ENCODE data around the gene CNOT10. TPM values are rescaled to one million over a fixed set of nuclear protein-coding genes. Genes with fewer than 3 reads are reported as not detected.

CNOT10 gene
- total and polyA plus RNA-seq, 7 donors, result 10.3 to 18.1 (median 11.7) TPM

DNA sequence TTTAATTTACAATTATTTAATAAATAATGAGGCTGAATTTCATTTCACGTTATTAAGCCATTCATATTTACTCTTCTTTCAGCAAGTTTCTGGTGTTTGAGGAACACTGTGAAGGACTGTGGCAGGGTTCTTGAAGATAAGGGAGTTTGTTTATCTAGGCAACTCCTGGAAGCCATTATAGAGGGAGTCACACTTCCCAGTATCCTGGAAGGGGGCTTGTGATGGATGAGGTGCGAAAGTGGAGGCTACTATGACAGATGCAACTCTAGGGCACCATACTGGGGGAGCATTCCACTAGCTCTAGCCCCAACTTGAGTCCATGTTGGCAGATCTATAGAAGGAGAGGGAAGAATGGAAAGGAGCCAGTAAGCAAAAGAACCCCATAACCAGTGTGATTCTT, 14.4 kb downstream of the CNOT10 start:
- Histone ChIP-seq H3K27me3 (ENCODE audit: insufficient read depth in 3 of 3, low read length in 2 of 3) (no peaks in the 10 kb centered on the region), H3K4me1 (no peaks in the 10 kb centered on the region), H3K36me3 (ENCODE audit: insufficient read depth in 1 of 2, low read depth in 1 of 2) (no peaks in the 10 kb centered on the region), H3K27ac (no peak overlapping the region), H3K4me3 (no peak overlapping the region), H3K9me3 (no peaks in the 10 kb centered on the region)
- DNase-seq (no peak), ATAC-seq (no peak)
- intact Hi-C loops (cut with DNase I), result no loop called here
- 91 to 99% (median 93%) methylated on average over 2 of the region's 2 CpGs for WGBS, 3 donors
- TF ChIP-seq, protein P1, sequence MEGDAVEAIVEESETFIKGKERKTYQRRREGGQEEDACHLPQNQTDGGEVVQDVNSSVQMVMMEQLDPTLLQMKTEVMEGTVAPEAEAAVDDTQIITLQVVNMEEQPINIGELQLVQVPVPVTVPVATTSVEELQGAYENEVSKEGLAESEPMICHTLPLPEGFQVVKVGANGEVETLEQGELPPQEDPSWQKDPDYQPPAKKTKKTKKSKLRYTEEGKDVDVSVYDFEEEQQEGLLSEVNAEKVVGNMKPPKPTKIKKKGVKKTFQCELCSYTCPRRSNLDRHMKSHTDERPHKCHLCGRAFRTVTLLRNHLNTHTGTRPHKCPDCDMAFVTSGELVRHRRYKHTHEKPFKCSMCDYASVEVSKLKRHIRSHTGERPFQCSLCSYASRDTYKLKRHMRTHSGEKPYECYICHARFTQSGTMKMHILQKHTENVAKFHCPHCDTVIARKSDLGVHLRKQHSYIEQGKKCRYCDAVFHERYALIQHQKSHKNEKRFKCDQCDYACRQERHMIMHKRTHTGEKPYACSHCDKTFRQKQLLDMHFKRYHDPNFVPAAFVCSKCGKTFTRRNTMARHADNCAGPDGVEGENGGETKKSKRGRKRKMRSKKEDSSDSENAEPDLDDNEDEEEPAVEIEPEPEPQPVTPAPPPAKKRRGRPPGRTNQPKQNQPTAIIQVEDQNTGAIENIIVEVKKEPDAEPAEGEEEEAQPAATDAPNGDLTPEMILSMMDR (IDR thresholded peaks at IDR 0.05), result no peak

DNA sequence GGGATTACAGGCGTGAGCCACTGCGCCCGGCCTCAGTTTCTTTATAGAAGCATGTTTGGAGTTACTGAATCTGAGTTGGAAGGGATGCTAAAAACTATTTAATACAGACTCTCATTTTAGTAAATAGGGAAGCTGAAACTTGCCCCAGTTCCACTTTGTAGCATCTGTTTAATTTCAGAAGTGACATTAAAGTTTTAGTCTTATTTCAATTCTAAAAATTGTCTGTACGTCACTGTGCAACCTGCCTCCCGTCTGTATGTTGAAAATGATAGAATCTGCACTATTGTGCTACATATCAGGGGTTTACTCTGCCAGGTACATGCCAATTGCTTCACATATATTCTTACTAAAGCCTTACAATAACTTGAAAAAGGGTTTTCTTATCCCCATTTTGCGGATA, 15.3 kb downstream of the CNOT10 start:
- DNase-seq, result no peak
- no peaks in the 10 kb centered on the region for H3K36me3 ChIP-seq (ENCODE audit: insufficient read depth in 1 of 2, low read depth in 1 of 2)
- WGBS, 3 donors, result 73 to 82% (median 80%) methylated on average over 6 of the region's 6 CpGs
- H3K4me3 ChIP-seq, result no peak overlapping the region
- no peaks in the 10 kb centered on the region for H3K4me1 ChIP-seq
- ATAC-seq, result no peak
- no peaks in the 10 kb centered on the region for H3K9me3 ChIP-seq
- no peaks in the 10 kb centered on the region for H3K27me3 ChIP-seq (ENCODE audit: insufficient read depth in 3 of 3, low read length in 2 of 3)
- H3K27ac ChIP-seq, result no peak overlapping the region
- intact Hi-C loops (cut with DNase I), result no loop called here
- TF ChIP-seq, protein P1 (IDR thresholded peaks at IDR 0.05), result no peak

DNA sequence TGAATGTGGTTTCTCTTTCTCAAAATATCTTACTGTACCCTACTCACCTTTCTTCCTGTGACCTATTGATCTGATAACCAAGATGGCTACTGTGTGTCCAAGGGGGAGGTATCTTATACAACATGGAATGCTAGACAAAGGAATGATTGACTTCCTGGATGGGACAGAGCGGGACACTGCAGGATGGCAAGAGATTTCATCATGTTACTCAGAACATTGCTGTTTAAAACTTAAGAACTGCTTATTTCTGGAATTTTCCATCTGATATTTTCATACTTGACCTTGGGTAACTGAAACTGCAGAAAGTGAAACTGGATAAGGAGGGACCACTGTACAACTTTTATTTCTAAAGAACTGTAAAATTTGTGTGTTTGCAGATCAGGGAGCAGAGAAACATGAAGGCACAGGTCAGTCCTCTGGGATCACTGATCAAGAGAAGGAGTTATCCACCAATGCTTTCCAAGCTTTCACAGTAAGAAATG, 18.5 kb downstream of the CNOT10 start:
- DNase-seq, result no peak
- no peak overlapping the region for H3K27ac ChIP-seq
- WGBS, 3 donors, result 86 to 96% (median 93%) methylated on average over 1 of the region's 1 CpG

DNA sequence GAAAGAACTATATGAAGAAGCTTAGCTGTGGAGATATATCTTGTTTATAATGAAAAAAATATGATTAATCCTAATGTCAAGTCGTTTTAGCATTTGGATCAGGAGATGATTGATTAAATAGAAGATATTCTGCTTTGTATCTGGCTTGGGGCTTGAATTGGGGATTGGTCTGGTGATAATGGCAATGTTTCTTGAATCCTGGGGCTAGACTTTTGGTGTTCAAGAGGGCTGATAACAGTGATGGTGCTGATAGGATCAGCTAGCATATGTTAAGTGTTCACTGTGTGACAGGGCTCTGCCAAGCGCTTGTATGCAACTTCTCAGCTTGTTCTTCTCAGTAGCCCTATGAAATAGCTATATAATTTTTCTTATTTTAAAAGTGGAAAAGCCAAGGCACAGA, 20.2 kb downstream of the CNOT10 start:
- Histone ChIP-seq H3K9me3 (no peaks in the 10 kb centered on the region), H3K36me3 (ENCODE audit: insufficient read depth in 1 of 2, low read depth in 1 of 2) (peaks cover 0 to 25% of the 10 kb centered on the region in 2 donors), H3K4me1 (no peaks in the 10 kb centered on the region), H3K4me3 (no peak overlapping the region), H3K27ac (no peak overlapping the region), H3K27me3 (ENCODE audit: insufficient read depth in 3 of 3, low read length in 2 of 3) (no peaks in the 10 kb centered on the region)
- DNase-seq (no peak), ATAC-seq (no peak)
- intact Hi-C loops (cut with DNase I), result no loop called here
- WGBS, 3 donors, result 90 to 95% (median 93%) methylated on average over 2 of the region's 2 CpGs
- TF ChIP-seq, protein P1 (IDR thresholded peaks at IDR 0.05), result no peak

More for the DNA sequence above, 18.5 kb downstream of the CNOT10 start:
- intact Hi-C loops (cut with DNase I), result no loop called here
- Histone ChIP-seq H3K36me3 (ENCODE audit: insufficient read depth in 1 of 2, low read depth in 1 of 2) (peaks cover 0 to 8% of the 10 kb centered on the region in 2 donors), H3K27me3 (ENCODE audit: insufficient read depth in 3 of 3, low read length in 2 of 3) (no peaks in the 10 kb centered on the region), H3K9me3 (no peaks in the 10 kb centered on the region), H3K4me3 (no peak overlapping the region), H3K4me1 (no peaks in the 10 kb centered on the region)
- ATAC-seq, result no peak
- TF ChIP-seq, protein P1 (IDR thresholded peaks at IDR 0.05), result no peak

DNA sequence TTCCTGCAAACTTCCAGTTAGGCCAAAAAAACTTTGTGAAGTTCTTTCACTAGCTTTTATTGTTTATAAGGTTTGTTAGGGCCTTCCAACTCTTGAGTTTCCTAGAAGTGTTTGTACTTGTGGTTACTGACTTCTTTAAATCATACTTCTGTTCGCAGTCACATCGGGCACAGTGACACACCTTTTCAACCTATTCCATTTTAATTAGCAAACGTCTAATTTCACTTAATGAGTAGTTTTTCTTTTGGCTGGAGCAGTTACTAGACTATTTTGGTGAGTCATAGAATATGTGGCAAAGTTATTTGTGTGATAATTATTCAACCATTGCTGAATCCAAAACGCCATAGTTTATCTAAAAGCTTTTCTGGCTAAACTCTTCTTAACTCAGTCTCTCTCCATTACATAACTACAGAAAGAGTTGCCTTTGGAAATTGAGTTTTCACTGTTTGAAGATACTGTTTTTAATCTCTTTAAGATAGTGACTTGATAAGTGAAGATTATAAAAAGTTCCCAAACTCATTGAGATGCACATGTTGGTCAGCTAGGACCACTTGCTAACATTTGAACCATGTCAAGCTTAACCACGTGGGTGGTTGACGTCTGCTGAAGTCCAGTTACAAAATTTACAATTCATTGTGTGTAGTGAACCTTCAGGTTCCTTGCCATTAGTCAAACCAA, 21.5 kb downstream of the CNOT10 start:
- WGBS, 3 donors, result 83 to 88% (median 86%) methylated on average over 6 of the region's 6 CpGs
- intact Hi-C loops (cut with DNase I), result no loop called here
- no peak for ATAC-seq
- Histone ChIP-seq H3K27ac (no peak overlapping the region), H3K4me3 (no peak overlapping the region), H3K36me3 (ENCODE audit: insufficient read depth in 1 of 2, low read depth in 1 of 2) (peaks cover under 1 to 38% of the 10 kb centered on the region in 2 donors), H3K4me1 (no peaks in the 10 kb centered on the region), H3K9me3 (no peaks in the 10 kb centered on the region), H3K27me3 (ENCODE audit: insufficient read depth in 3 of 3, low read length in 2 of 3) (no peaks in the 10 kb centered on the region)
- TF ChIP-seq, protein P1 (IDR thresholded peaks at IDR 0.05), result no peak
- no peak for DNase-seq
